GM18873 (cell line): ENCODE results near the gene TRIM37.
"Not testable (repeated sequence)": the region's sequence is repeated elsewhere in the genome, so short reads cannot be mapped to it uniquely, and the experiment has no call there.

Source experiments
- ATAC-seq: cut with Tn5 transposase; IDR thresholded peaks from one replicate; pipeline ENCODE4 v1.9.1; 2021; ENCODE audit warnings: mild to moderate bottlenecking, moderate library complexity, moderate number of reproducible peaks; ENCODE audit not compliant: unreplicated experiment, low FRiP score

TRIM37 gene

GRCh38 chr17:58954358-58954757 is 152.3 kb downstream of the TRIM37 start:
- ATAC-seq: not testable (repeated sequence)

GRCh38 chr17:58947824-58948223 is 158.9 kb downstream of the TRIM37 start:
- no peak for ATAC-seq

DNA sequence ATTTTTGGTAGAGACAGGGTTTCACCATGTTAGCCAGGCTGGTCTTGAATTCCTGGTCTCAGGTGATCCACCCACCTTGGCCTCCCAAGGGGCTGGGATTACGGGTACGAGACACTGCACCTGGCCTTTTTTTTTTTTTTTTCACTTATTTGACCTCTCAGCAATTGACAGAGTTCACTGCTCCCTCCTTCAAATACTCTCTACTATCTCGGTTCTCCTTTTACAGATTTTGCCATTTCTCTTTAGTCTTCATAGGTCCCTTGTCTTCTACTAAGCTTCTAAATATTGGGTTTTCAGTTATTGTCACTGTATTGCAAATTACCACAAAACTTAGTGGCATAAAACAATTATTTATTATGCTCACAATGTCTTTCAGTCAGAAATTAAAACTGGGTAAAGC is 159.3 kb downstream of the TRIM37 start:
- no peak for ATAC-seq

GRCh38 chr17:58944166-58944565 is 162.5 kb downstream of the TRIM37 start:
- no peak for ATAC-seq

- no peak for ATAC-seq
Measured at GRCh38 chr17:58936295-58936694, 170.4 kb downstream of the TRIM37 start.

GRCh38 chr17:58932956-58933355 is 173.7 kb downstream of the TRIM37 start:
- no peak for ATAC-seq
